Peyer's patch (tissue), 4 donors: ENCODE data around the gene HSPB6.

ENCODE experiments used
- POLR2A ChIP-seq, 2 donors: fragments of 450-650 bp; IDR thresholded peaks; one replicate each; pipeline ENCODE4 v1.5.1; 2017; ENCODE audit warnings: antibody characterized with exemption in 2 of 2, mild to moderate bottlenecking in 2 of 2, moderate library complexity in 2 of 2
- TF ChIP-seq, protein P1 (sequence below), 6 experiments: fragments of 450-650 bp in 4 of 6; fragments of 200-600 bp in 2 of 6; sonication (generic) in 1 of 6; IDR thresholded peaks; one replicate each; pipeline ENCODE4 v1.5.1; 2017 to 2019; ENCODE audit warnings: antibody characterized with exemption in 6 of 6, mild to moderate bottlenecking in 3 of 6, moderate library complexity in 1 of 6

DNA sequence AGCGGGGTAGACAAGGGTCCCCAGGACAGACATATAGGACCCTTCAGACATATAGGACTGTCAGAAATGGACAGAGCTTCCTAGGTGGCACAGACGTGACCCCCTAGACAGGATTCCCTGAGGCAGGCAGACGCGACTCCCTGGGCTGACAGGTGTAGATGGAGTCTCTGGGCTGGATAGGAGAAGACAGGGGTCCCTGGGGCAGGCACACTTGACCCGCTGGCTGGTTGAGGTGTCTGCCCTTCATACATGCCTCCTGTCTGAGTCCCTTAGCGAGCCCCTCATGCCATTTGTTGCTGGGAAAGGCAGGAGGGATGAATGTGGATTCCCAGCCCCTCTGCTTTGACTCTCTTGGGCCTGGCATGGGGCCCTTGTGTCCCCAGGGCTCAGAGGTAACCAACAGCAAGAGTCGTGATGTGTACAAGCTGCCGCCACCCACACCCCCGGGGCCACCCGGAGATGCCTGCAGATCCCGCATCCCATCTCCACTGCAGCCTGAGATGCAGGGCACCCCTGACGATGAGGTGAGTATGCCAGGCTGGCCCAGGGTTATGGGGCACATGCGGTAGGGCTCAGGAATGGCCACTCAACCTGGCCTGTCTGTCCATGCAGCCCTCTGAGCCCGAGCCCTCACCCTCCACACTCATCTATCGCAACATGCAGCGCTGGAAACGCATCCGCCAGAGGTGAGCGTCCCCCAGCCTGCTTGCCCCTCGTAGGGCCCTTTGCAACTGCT lies 3.0 kb downstream of the HSPB6 start:
- TF ChIP-seq, protein P1, sequence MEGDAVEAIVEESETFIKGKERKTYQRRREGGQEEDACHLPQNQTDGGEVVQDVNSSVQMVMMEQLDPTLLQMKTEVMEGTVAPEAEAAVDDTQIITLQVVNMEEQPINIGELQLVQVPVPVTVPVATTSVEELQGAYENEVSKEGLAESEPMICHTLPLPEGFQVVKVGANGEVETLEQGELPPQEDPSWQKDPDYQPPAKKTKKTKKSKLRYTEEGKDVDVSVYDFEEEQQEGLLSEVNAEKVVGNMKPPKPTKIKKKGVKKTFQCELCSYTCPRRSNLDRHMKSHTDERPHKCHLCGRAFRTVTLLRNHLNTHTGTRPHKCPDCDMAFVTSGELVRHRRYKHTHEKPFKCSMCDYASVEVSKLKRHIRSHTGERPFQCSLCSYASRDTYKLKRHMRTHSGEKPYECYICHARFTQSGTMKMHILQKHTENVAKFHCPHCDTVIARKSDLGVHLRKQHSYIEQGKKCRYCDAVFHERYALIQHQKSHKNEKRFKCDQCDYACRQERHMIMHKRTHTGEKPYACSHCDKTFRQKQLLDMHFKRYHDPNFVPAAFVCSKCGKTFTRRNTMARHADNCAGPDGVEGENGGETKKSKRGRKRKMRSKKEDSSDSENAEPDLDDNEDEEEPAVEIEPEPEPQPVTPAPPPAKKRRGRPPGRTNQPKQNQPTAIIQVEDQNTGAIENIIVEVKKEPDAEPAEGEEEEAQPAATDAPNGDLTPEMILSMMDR (IDR thresholded peaks at IDR 0.05), result no peak
- no peak for TF ChIP-seq POLR2A (IDR thresholded peaks at IDR 0.05)
